DMS 273 (cell line): ENCODE results near the gene SFR1.
A peak's percentile ranks its signal among the peaks of the same experiment; 100 is the strongest.

Source experiments
- DNase-seq: peaks from one replicate; lab custom pipeline; 2025; ENCODE audit not compliant: unreplicated experiment; lab: John Stamatoyannopoulos, UW

SFR1 gene

GRCh38 chr10:104104926-104105325 lies 17.0 kb upstream of the SFR1 start:
- no peak for DNase-seq

GRCh38 chr10:104109908-104110662 lies 11.9 kb upstream of the SFR1 start:
- no peak for DNase-seq

DNA sequence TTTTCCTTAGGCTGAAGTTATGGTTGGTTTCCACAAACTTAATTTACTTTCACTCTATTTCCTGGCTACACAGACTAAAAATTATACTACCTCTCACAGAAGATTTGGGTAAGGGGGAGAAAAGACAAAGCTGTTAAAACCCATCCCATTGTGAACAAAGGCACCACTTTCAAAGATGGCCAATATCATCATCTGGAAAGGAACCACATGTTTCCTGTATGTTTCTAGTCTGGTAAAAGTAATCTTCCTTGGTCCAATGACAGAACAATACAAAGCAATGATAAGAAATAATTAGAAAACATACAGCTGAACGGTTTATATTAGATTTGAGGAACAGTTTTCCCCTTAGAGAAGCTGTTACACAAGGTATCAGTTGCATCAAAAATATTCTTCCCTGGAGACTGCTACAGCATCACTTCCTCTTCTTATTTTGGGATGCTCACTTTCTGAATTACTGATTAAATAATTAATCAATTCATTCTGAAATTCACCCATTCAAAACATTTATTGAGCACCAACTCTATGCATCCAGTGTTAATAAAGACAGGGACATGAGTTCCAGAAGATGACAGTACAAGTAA lies 8.5 kb upstream of the SFR1 start:
- no peak for DNase-seq

DNA sequence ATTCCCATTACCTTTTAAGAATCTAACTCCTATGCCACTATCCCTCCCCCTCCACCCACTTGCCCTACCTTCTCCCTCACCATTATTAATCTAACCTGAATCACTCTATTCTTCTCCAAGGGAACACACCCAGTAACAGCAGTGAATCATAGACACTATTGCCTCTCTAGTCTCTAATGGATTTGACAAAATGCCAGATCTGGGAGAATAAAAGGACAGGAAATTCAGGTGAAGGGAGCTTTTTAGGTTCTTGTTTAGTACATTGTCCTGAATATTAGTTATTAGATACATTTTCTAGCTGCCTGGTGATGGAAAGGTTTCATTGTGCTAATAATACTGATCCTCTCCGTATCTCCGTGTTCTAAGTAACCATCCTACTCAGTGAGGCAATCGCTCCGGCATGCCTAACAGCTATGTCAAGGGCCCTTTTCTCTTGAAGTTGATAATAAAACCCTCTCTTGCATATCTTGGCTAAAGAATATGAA lies 4.1 kb upstream of the SFR1 start:
- DNase-seq: no peak

DNA sequence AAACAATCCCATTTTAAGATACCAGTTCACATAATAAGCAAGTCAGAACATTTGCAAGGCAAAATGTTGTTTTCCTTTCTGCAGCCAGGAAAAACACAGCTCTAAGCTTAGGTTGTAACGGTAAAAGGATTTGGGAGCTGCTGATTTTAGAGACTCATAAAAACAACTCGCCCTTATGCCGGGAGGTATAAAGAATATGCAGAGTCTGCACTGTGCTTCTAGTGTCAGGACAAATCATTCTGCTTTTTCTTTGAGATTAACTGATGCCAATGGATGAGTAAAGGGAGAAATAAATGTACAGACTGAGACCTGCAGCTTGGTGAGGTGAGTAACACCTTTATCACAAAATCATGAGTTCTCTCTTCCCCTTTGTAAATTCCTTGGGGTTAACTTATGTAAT lies 2.0 kb upstream of the SFR1 start:
- DNase-seq: no peak

DNA sequence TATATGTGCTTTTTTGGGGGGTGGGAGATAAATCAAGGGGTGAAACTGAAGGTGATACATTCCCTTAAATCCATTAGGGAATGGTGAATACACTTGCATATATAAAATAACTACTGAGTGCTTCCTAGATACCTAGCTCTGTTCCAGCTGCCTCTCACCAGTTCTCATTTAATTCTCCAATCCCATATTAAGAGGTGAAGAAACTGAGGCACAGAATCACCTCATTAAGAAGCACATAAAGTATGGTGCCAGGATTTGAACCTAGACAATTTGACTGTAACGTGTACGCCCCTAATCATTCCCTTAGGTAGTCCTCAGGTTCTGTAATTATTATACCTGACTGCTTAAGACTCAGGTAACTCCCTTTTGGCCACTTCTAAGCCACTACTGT lies 1.5 kb upstream of the SFR1 start:
- peak; percentile 20 for DNase-seq

GRCh38 chr10:104120903-104121484 lies 977 bp upstream of the SFR1 start:
- peak; percentile 88 for DNase-seq

DNA sequence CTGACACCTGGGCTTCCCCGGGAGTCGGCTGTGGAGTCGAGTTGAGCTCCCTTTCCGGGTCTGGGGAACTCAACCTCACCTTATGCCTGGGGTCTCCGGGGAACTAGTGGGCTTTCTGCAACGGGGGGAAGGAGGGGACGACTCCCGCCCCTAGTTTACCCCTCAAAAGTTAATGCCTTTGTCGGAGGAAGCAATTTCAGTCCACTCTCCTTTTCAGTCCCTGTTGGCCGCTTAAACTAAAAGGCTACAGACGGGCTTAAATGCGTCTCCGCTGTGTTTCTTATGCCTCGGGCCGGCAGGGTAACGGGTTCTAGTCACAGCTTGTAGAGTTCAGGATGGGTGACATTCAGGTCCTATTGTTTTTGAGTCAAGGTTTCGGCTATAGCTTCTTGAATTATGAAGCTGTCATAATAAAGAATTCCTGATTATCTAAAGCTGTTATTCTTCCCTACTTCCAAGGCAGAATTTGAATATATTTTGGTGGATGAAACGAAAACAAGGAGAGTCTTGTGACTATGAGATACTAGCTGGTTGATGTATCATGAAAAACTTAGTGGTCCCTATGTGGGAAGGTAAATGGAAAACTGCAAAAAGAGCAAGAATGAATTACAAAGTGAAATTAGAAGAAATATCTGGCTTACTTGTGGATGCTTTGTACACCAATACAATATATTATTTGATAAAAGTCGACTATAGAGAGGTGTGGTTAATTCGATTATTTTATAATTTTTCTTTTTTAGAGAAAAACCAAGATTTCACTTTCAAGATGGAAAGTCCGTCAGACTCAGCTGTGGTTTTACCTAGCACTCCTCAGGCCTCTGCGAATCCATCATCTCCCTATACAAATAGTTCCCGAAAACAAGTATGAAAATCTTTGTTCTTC lies 495 bp downstream of the SFR1 start:
- peak; percentile 70 for DNase-seq

GRCh38 chr10:104123397-104123796 lies 1.4 kb downstream of the SFR1 start:
- peak; percentile 13 for DNase-seq

DNA sequence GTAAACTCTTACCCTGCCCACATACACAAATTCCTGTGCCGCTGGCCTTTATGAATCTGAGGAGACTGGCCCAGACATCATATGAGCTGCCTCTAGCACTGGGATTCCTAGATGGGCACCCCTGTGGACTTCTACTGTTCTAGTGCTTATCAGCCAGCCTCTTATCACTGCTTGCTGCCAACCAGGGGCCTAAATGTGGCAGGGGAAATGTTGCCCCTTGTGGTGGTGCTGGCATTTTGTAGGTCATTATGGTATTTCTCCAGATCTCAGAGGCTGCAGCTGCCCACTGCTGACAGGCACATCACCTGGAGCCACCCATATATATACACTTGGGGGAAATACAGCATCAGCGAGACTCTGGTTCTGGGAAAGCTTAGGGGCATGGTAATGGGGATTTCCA lies 5.4 kb downstream of the SFR1 start:
- DNase-seq: peak; percentile 55

DNA sequence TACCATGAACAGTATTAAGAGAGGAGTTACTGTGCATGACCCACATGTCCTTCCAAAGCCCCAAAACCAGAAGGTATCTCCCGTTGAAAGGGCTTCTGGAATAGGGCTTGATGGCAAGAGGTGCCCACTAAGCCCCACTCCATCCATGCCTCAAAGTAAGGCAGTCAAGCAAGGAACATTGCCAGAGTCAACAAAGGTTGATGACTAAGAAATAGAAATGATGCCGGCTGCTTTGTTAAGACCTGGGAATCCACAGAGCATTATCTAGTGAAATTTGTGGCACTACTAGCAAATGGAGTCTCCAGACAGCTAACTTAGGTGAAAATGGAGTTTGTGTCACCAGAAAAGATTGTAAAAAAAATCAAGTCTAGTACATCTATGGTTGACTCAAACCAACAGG lies 6.2 kb downstream of the SFR1 start:
- DNase-seq: no peak

- DNase-seq: no peak
Observed at GRCh38 chr10:104130041-104130440, 8.1 kb downstream of the SFR1 start.

DNA sequence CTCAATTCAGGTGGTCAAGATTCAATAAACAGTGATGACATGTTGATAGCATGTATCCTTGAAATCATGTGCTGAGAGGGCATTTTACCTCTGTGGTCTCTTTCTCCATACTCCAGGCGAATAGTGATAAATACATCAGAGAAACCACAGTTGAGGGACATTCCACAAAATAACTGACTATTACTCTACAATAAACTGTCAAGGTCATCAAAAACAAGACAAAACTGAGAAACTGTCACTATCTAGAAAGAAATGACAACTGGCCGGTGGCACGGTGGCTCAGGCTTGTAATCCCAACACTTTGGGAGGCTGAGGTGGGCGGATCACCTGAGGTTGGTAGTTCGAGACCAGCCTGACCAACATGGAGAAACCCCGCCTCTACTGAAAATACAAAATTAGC lies 16.2 kb downstream of the SFR1 start:
- DNase-seq: no peak

GRCh38 chr10:104139221-104139620 lies 17.2 kb downstream of the SFR1 start:
- DNase-seq: peak; percentile 3

DNA sequence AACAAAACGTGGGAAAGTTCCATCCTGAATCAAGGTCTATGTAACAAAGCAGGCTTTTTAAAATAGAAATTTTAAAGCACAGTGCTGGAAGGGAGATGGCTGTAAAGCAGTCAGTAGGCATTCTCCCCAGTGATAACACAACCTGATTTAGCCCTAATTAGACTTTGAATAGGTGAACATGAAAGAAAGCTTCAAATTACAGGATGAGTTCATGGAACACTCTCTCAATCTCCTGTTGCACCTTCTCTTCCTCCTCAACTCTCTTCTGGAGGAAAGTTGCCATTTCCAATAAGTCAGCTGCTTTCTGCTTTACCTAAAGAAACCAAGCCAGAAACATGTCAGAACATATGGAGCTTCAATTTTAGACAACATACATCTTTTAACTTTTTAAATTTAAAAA lies 20.1 kb downstream of the SFR1 start:
- peak; percentile 8 for DNase-seq

GRCh38 chr10:104143829-104144228 lies 21.9 kb downstream of the SFR1 start:
- no peak for DNase-seq

- no peak for DNase-seq
Observed at GRCh38 chr10:104144931-104145330, 23.0 kb downstream of the SFR1 start.

DNA sequence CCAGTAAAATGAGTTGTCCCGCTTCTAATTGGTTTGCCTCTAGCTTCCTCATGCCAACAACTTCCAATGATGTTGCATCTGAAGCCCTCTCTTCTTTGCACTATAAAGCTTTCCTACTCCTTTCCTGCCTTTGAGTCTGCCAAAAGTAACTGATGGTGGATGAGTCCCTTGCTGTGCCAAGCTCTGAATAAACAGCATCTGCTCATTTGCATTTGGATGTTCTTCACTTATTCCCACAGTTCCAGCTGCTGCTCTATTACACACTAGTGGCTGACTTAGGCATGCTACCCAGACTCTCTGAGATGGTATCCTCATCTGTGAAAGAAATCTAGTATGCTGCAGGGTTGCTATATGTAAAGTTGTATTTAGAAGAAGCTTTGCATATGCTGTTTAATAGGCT lies 24.9 kb downstream of the SFR1 start:
- peak; percentile 93 for DNase-seq

GRCh38 chr10:104150139-104150538 lies 28.2 kb downstream of the SFR1 start:
- no peak for DNase-seq

GRCh38 chr10:104151737-104152136 lies 29.8 kb downstream of the SFR1 start:
- peak; percentile 1 for DNase-seq

- DNase-seq: no peak
Observed at GRCh38 chr10:104155591-104155990, 33.6 kb downstream of the SFR1 start.
